Thyroid gland (tissue), 4 donors: ENCODE results near the gene PYDC1.

Experiments
- CTCF ChIP-seq, 6 experiments: fragments of 200-600 bp in 3 of 6; fragments of 450-650 bp in 3 of 6; sonication (generic) in 3 of 6; IDR thresholded peaks; one replicate each; pipeline ENCODE4 v1.5.1; 2016 to 2019; ENCODE audit warnings: antibody characterized with exemption in 6 of 6, mild to moderate bottlenecking in 2 of 6, inconsistent platforms in 1 of 6, moderate library complexity in 1 of 6
- POLR2A ChIP-seq, 2 donors: fragments of 450-650 bp; IDR thresholded peaks; one replicate each; pipeline ENCODE4 v1.6.1; 2017; ENCODE audit warnings: antibody characterized with exemption in 2 of 2, mild to moderate bottlenecking in 2 of 2, moderate library complexity in 1 of 2

- no peak for TF ChIP-seq POLR2A (IDR thresholded peaks at IDR 0.05)
- TF ChIP-seq CTCF (IDR thresholded peaks at IDR 0.05), result no peak
Observed at GRCh38 chr16:31181102-31181830, 35.7 kb downstream of the PYDC1 start.
